Fibroblast of peridontal ligament (primary cell): Measurements from ENCODE around the gene RAB9A.
"Not testable (repeated sequence)": the region's sequence is repeated elsewhere in the genome, so short reads cannot be mapped to it uniquely, and the experiment has no call there.

Source experiments
- DNase-seq: peaks from one replicate; pipeline ENCODE4 v3.0.0-alpha.2; 2010; ENCODE audit errors: extremely low read depth

RAB9A gene

GRCh38 chrX:13688958-13689740 lies at the start of gene RAB9A:
RAB9A (plus strand) TSS chrX:13689128; CDS start chrX:13708747, 19,619 bp downstream.
- DNase-seq = peak; percentile 55

- not testable (repeated sequence) for DNase-seq
Observed at GRCh38 chrX:13641684-13642083, 47.2 kb upstream of the RAB9A start.

GRCh38 chrX:13645464-13646153 lies 43.3 kb upstream of the RAB9A start:
- DNase-seq = no peak

- DNase-seq = peak; percentile 79
Observed at GRCh38 chrX:13646154-13646549, 42.8 kb upstream of the RAB9A start.

GRCh38 chrX:13647709-13648212 lies 41.2 kb upstream of the RAB9A start:
- no peak for DNase-seq

GRCh38 chrX:13648336-13648735 lies 40.6 kb upstream of the RAB9A start:
- not testable (repeated sequence) for DNase-seq

GRCh38 chrX:13649838-13650237 lies 39.1 kb upstream of the RAB9A start:
- DNase-seq = peak; percentile 57

- no peak for DNase-seq
Observed at GRCh38 chrX:13650318-13650717, 38.6 kb upstream of the RAB9A start.

GRCh38 chrX:13651150-13651549 lies 37.8 kb upstream of the RAB9A start:
- peak; percentile 42 for DNase-seq

- DNase-seq = peak; percentile 92
Observed at GRCh38 chrX:13652287-13652793, 36.6 kb upstream of the RAB9A start.

- peak; percentile 95 for DNase-seq
Observed at GRCh38 chrX:13652850-13653693, 35.9 kb upstream of the RAB9A start, which contains the start of gene TCEANC. TCEANC (plus strand) TSS chrX:13653141; CDS start chrX:13662509, 9,368 bp downstream.

- DNase-seq = no peak
Observed at GRCh38 chrX:13654116-13654515, 34.8 kb upstream of the RAB9A start.

GRCh38 chrX:13655674-13656073 lies 33.3 kb upstream of the RAB9A start:
- no peak for DNase-seq

GRCh38 chrX:13658602-13659001 lies 30.3 kb upstream of the RAB9A start:
- DNase-seq = peak; percentile 81

- peak; percentile 65 for DNase-seq
Observed at GRCh38 chrX:13659063-13659462, 29.9 kb upstream of the RAB9A start.

- no peak for DNase-seq
Observed at GRCh38 chrX:13661735-13662288, 27.1 kb upstream of the RAB9A start.

GRCh38 chrX:13662355-13662791 lies 26.6 kb upstream of the RAB9A start:
- peak; percentile 83 for DNase-seq

GRCh38 chrX:13664020-13664419 lies 24.9 kb upstream of the RAB9A start:
- no peak for DNase-seq

GRCh38 chrX:13666836-13667235 lies 22.1 kb upstream of the RAB9A start:
- no peak for DNase-seq

GRCh38 chrX:13667919-13668318 lies 21.0 kb upstream of the RAB9A start:
- no peak for DNase-seq

- peak; percentile 97 for DNase-seq
Observed at GRCh38 chrX:13669246-13669737, 19.6 kb upstream of the RAB9A start.
